GM12878 (cell line): ENCODE measurements around the gene MS4A14. TPM values are rescaled to one million over a fixed set of nuclear protein-coding genes. Genes with fewer than 3 reads are reported as not detected.

Experiments
- BHLHE40 ChIP-seq, 2 experiments: fragments of 450-650 bp in 1 of 2; IDR thresholded peaks; 2 replicates each; pipeline ENCODE4 v1.6.1; 2011 to 2017; ENCODE audit warnings: low read depth in 2 of 2, borderline replicate concordance in 1 of 2, improper control_type of control experiment in 1 of 2, low read length in 1 of 2, mild to moderate bottlenecking in 1 of 2
- CHD2 ChIP-seq: IDR thresholded peaks from 2 replicates; pipeline ENCODE4 v1.6.1; 2011; ENCODE audit warnings: low read depth, low read length, improper control_type of control experiment, borderline replicate concordance
- DPF2 ChIP-seq: fragments of 450-650 bp; IDR thresholded peaks from 2 replicates; pipeline ENCODE4 v1.6.1; 2017; ENCODE audit warnings: mild to moderate bottlenecking
- ELK1 ChIP-seq: IDR thresholded peaks from 2 replicates; pipeline ENCODE4 v1.6.1; 2012; ENCODE audit warnings: low read depth, low read length, improper control_type of control experiment
- EP300 ChIP-seq, 2 experiments: fragments of 150-350 bp in 1 of 2; IDR thresholded peaks; 2 replicates each; pipeline ENCODE4 v1.6.1; 2011 to 2012; ENCODE audit warnings: low read depth in 2 of 2, low read length in 2 of 2, borderline replicate concordance in 1 of 2, improper control_type of control experiment in 1 of 2, inconsistent platforms in 1 of 2; ENCODE audit not compliant: control insufficient read depth in 1 of 2
- IKZF1 ChIP-seq: fragments of 450-650 bp; conservative IDR thresholded peaks from 2 replicates; pipeline ENCODE4 v1.6.1; 2017; ENCODE audit warnings: antibody characterized with exemption, mild to moderate bottlenecking
- IKZF2 ChIP-seq, 2 experiments: fragments of 450-650 bp; IDR thresholded peaks; 2 replicates each; pipeline ENCODE4 v1.6.1; 2017; ENCODE audit warnings: mild to moderate bottlenecking in 2 of 2, moderate library complexity in 2 of 2
- MAX ChIP-seq: IDR thresholded peaks from 2 replicates; pipeline ENCODE4 v1.6.1; 2012; ENCODE audit warnings: low read depth, low read length, improper control_type of control experiment
- MEF2B ChIP-seq: fragments of 450-650 bp; IDR thresholded peaks from 2 replicates; pipeline ENCODE4 v1.6.1; 2018; ENCODE audit warnings: mild to moderate bottlenecking, moderate library complexity; ENCODE audit not compliant: partially characterized antibody, poor library complexity, severe bottlenecking
- RCOR1 ChIP-seq: conservative IDR thresholded peaks from 2 replicates; pipeline ENCODE4 v1.6.1; 2012; ENCODE audit warnings: low read depth, low read length, improper control_type of control experiment
- RELB ChIP-seq: fragments of 450-650 bp; IDR thresholded peaks from 2 replicates; pipeline ENCODE4 v1.6.1; 2017; ENCODE audit warnings: low read depth, mild to moderate bottlenecking, moderate library complexity
- SMC3 ChIP-seq: IDR thresholded peaks from 2 replicates; pipeline ENCODE4 v1.6.1; 2011; ENCODE audit warnings: low read length, improper control_type of control experiment, borderline replicate concordance
- SP1 ChIP-seq: IDR thresholded peaks from one replicate; pipeline ENCODE4 v1.6.1; 2011; ENCODE audit warnings: low read depth, low read length
- TARDBP ChIP-seq: IDR thresholded peaks from 2 replicates; pipeline ENCODE4 v1.6.1; 2016; ENCODE audit warnings: borderline replicate concordance
- TCF12 ChIP-seq: IDR thresholded peaks from 2 replicates; pipeline ENCODE4 v1.6.1; 2011; ENCODE audit warnings: low read depth, mild to moderate bottlenecking, low read length
- TCF3 ChIP-seq: IDR thresholded peaks from 2 replicates; pipeline ENCODE4 v1.6.1; 2012; ENCODE audit warnings: low read depth, mild to moderate bottlenecking, low read length, borderline replicate concordance; ENCODE audit not compliant: insufficient read depth
- USF2 ChIP-seq: IDR thresholded peaks from 2 replicates; pipeline ENCODE4 v1.6.1; 2011; ENCODE audit warnings: low read depth, low read length, improper control_type of control experiment, borderline replicate concordance
- YY1 ChIP-seq: IDR thresholded peaks from 2 replicates; pipeline ENCODE4 v1.6.1; 2011; ENCODE audit warnings: low read depth, mild to moderate bottlenecking, low read length
- polyA plus RNA-seq, 11 experiments: library from polyadenylated mRNA; depleted of rRNA in 4 of 11; unstranded in 6 of 11; stranded (reverse) in 5 of 11; fragments of >200 nt; fragmentation: Nextera tagmentation in 4 of 11; fragmentation: Illumina TruSeq in 1 of 11; extraction: Ambion mirVana in 4 of 11; extraction: Trizol in 1 of 11; gene quantifications; 1 replicate in 1 of 11; 2 replicates in 10 of 11; pipeline versions ENCODE4 v1.2.1 to v1.2.3, GENCODE V29; 2011 to 2016; ENCODE audit warnings: inconsistent platforms in 2 of 11, missing spikeins in 2 of 11, low read depth in 1 of 11
- total RNA-seq, 4 experiments: library from RNA; depleted of rRNA in 3 of 4; stranded (reverse); fragments of >200 nt in 3 of 4; fragmentation: Illumina TruSeq in 1 of 4; extraction: Trizol in 1 of 4; gene quantifications; 2 replicates each; pipeline versions ENCODE4 v1.2.1 to v1.2.3, GENCODE V29; 2013 to 2021
- TF ChIP-seq, protein P1 (sequence below): IDR thresholded peaks from 2 replicates; pipeline ENCODE4 v1.6.1; 2011; ENCODE audit warnings: mild to moderate bottlenecking, low read depth, low read length, moderate library complexity; ENCODE audit not compliant: insufficient replicate concordance
- TF ChIP-seq, protein P2 (sequence below): fragments of 450-650 bp; formaldehyde crosslinking; IDR thresholded peaks from 2 replicates; pipeline ENCODE4 v1.4.0; 2022; ENCODE audit warnings: mild to moderate bottlenecking, moderate library complexity

Gene MS4A14
- total and polyA plus RNA-seq, 10 of the 15 experiments (the other 5 are each of a cell fraction or from before 2014, with no cell fraction given), result 0.13 to 1.0 (median 0.63) TPM; not detected in 1

GRCh38 chr11:60377401-60378136, 18.7 kb upstream of the MS4A14 start (continued):
- no peak for TF ChIP-seq USF2
- TF ChIP-seq RELB, result peak; percentile 48; the same call in 1 of the 2 replicates
- TF ChIP-seq MEF2B, result no peak
- peak; percentile 56 to 78; a peak in 3 of 4 replicates for TF ChIP-seq IKZF2 (IDR thresholded peaks at IDR 0.05)
- 0 out of 2 replicates have a peak, but pooled peaks have one; percentile 39 for TF ChIP-seq CHD2
- peak; percentile 53; the same call in 1 of the 2 replicates for TF ChIP-seq DPF2
- no peak for TF ChIP-seq TARDBP
- peak; percentile 81 for TF ChIP-seq TCF12
- peak; percentile 88 for TF ChIP-seq YY1
- TF ChIP-seq SP1, result peak; percentile 23
- no peak for TF ChIP-seq SMC3
- TF ChIP-seq, protein P1, sequence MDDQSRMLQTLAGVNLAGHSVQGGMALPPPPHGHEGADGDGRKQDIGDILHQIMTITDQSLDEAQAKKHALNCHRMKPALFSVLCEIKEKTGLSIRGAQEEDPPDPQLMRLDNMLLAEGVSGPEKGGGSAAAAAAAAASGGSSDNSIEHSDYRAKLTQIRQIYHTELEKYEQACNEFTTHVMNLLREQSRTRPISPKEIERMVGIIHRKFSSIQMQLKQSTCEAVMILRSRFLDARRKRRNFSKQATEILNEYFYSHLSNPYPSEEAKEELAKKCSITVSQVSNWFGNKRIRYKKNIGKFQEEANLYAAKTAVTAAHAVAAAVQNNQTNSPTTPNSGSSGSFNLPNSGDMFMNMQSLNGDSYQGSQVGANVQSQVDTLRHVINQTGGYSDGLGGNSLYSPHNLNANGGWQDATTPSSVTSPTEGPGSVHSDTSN, result no peak
- peak; percentile 67 for TF ChIP-seq IKZF1
- TF ChIP-seq EP300 (IDR thresholded peaks at IDR 0.05; ENCODE audit: borderline replicate concordance in 1 of 2, control insufficient read depth in 1 of 2, low read depth in 2 of 2, low read length in 2 of 2), result peak; percentile 64 to 77; a peak in 2 of 4 replicates
- TF ChIP-seq RCOR1, result 0 out of 2 replicates have a peak, but pooled peaks have one; percentile 10
- no peak for TF ChIP-seq ELK1
- TF ChIP-seq MAX, result no peak
- TF ChIP-seq, protein P2, sequence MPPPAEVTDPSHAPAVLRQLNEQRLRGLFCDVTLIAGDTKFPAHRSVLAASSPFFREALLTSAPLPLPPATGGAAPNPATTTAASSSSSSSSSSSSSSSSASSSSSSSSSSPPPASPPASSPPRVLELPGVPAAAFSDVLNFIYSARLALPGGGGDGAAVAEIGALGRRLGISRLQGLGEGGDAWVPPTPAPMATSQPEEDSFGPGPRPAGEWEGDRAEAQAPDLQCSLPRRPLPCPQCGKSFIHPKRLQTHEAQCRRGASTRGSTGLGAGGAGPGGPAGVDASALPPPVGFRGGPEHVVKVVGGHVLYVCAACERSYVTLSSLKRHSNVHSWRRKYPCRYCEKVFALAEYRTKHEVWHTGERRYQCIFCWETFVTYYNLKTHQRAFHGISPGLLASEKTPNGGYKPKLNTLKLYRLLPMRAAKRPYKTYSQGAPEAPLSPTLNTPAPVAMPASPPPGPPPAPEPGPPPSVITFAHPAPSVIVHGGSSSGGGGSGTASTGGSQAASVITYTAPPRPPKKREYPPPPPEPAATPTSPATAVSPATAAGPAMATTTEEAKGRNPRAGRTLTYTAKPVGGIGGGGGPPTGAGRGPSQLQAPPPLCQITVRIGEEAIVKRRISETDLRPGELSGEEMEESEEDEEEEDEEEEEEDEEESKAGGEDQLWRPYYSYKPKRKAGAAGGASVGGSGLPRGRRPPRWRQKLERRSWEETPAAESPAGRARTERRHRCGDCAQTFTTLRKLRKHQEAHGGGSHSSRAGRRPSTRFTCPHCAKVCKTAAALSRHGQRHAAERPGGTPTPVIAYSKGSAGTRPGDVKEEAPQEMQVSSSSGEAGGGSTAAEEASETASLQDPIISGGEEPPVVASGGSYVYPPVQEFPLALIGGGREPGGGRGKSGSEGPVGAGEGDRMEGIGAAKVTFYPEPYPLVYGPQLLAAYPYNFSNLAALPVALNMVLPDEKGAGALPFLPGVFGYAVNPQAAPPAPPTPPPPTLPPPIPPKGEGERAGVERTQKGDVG, result 0 out of 2 replicates have a peak, but pooled peaks have one; percentile 5
- TF ChIP-seq TCF3, result 0 out of 2 replicates have a peak, but pooled peaks have one; percentile 29
- TF ChIP-seq BHLHE40 (IDR thresholded peaks at IDR 0.05; ENCODE audit: borderline replicate concordance in 1 of 2, low read depth in 2 of 2, low read length in 1 of 2), result no peak; a peak in 1 of 4 replicates
